HCT116 (cell line): ENCODE data around the gene TEPSIN. TPM values are rescaled to one million over a fixed set of nuclear protein-coding genes. Genes with fewer than 3 reads are reported as not detected.

Experiments used
- ATAC-seq: fragments of 200-7000 bp; cut with Tn5 transposase; 2 replicates; pipeline ENCODE4 v1.9.1; 2020; ENCODE audit warnings: mild to moderate bottlenecking, moderate library complexity
- BruUV-seq: library from RNA; stranded (reverse); fragments of 400-500 nt; replicated peaks from 2 replicates; lab custom pipeline; 2021; lab: Mats Ljungman, UMichigan
- CTCF ChIA-PET: fragments of 300-600 bp; sonication (Branson Sonifier 250); formaldehyde crosslinking; loops from one replicate; lab custom pipeline; 2021; ENCODE audit warnings: antibody characterized with exemption; lab: Charles Lee
- POLR2A ChIA-PET: fragments of 300-600, 350-600 bp; sonication (Branson Sonifier 250); formaldehyde crosslinking; loops from one replicate; lab custom pipeline; 2021; ENCODE audit warnings: antibody characterized with exemption; lab: Charles Lee
- RAD21 ChIA-PET, 2 experiments: fragments of 300-600 bp; sonication (Branson Sonifier 250); formaldehyde crosslinking; loops; one replicate each; lab custom pipeline; 2023; ENCODE audit warnings: low total read pairs in 2 of 2; ENCODE audit not compliant: uncharacterized antibody in 2 of 2, unreplicated experiment in 2 of 2, low non-redundant PET in 1 of 2; lab: Charles Lee
- DNase-seq: peaks from one replicate; pipeline ENCODE4 v3.0.0-alpha.2; 2010; ENCODE audit warnings: low read depth, low spot score
- H2AFZ ChIP-seq: fragments of 200-600 bp; shearing (Covaris generic), sonication (generic); 2 replicates; pipeline ENCODE4 v1.6.1; 2017; ENCODE audit warnings: low read depth, mixed run types, mixed read lengths, antibody characterized with exemption, low read length; ENCODE audit not compliant: poor library complexity, severe bottlenecking
- H3K27ac ChIP-seq: 2 replicates; pipeline ENCODE4 v1.5.1; 2012; ENCODE audit warnings: low read depth, low read length
- H3K27me3 ChIP-seq: fragments of 200-600 bp; sonication (generic); 2 replicates; pipeline ENCODE4 v1.6.1; 2016; ENCODE audit warnings: mixed run types, low read length, mixed read lengths; ENCODE audit not compliant: insufficient read depth
- H3K36me3 ChIP-seq, 2 experiments: fragments of 200-500 bp in 1 of 2; fragments of 200-600 bp in 1 of 2; sonication (Bioruptor generic) in 1 of 2; sonication (generic) in 1 of 2; 2 replicates each; pipeline versions ENCODE4 v1.5.1 to v1.6.1; 2014 to 2016; ENCODE audit warnings: low read length in 2 of 2, inconsistent platforms in 1 of 2, mixed read lengths in 1 of 2, mixed run types in 1 of 2; ENCODE audit not compliant: insufficient read depth in 2 of 2, control insufficient read depth in 1 of 2
- H3K4me1 ChIP-seq, 2 experiments: fragments of 200-600 bp in 1 of 2; sonication (generic) in 1 of 2; 2 replicates each; pipeline versions ENCODE4 v1.5.1 to v1.6.1; 2012 to 2017; ENCODE audit warnings: low read length in 2 of 2, inconsistent platforms in 1 of 2, mild to moderate bottlenecking in 1 of 2, mixed read lengths in 1 of 2, mixed run types in 1 of 2, moderate library complexity in 1 of 2; ENCODE audit not compliant: insufficient read depth in 2 of 2, control insufficient read depth in 1 of 2
- H3K4me2 ChIP-seq: fragments of 200-600 bp; sonication (generic); 2 replicates; pipeline ENCODE4 v1.6.1; 2017; ENCODE audit warnings: mixed run types, low read length, mixed read lengths
- H3K4me3 ChIP-seq, 2 experiments: fragments of 200-600 bp in 1 of 2; sonication (generic) in 1 of 2; replicated peaks in 1 of 2; 2 replicates each; pipeline ENCODE4 v1.5.1; 2011 to 2016; ENCODE audit warnings: low read length in 2 of 2, control low read depth in 1 of 2, low read depth in 1 of 2, mild to moderate bottlenecking in 1 of 2, mixed read lengths in 1 of 2, mixed run types in 1 of 2
- H3K79me2 ChIP-seq: fragments of 200-600 bp; sonication (generic); 2 replicates; pipeline ENCODE4 v1.6.1; 2017; ENCODE audit warnings: mild to moderate bottlenecking, mixed run types, low read length, moderate library complexity, mixed read lengths; ENCODE audit not compliant: insufficient read depth
- H3K9ac ChIP-seq: fragments of 200-600 bp; sonication (generic); 2 replicates; pipeline ENCODE4 v1.6.1; 2016; ENCODE audit warnings: low read length, mixed read lengths
- H3K9me2 ChIP-seq: fragments of 200-600 bp; sonication (generic), shearing (Covaris generic); 2 replicates; pipeline ENCODE4 v1.6.1; 2017; ENCODE audit warnings: mixed run types, mild to moderate bottlenecking, moderate library complexity; ENCODE audit not compliant: insufficient read depth
- H3K9me3 ChIP-seq, 2 experiments: fragments of 200-500 bp in 1 of 2; fragments of 200-600 bp in 1 of 2; sonication (Bioruptor generic) in 1 of 2; sonication (generic) in 1 of 2; 2 replicates each; pipeline ENCODE4 v1.6.1; 2014 to 2017; ENCODE audit warnings: low read length in 2 of 2, mixed read lengths in 2 of 2, inconsistent platforms in 1 of 2, low read depth in 1 of 2, mild to moderate bottlenecking in 1 of 2, mixed run types in 1 of 2, moderate library complexity in 1 of 2; ENCODE audit not compliant: control insufficient read depth in 1 of 2, insufficient read depth in 1 of 2
- H4K20me1 ChIP-seq: fragments of 200-600 bp; sonication (generic), shearing (Covaris generic); 2 replicates; pipeline ENCODE4 v1.6.1; 2017; ENCODE audit warnings: mixed run types, mild to moderate bottlenecking, moderate library complexity; ENCODE audit not compliant: insufficient read depth
- CEBPB ChIP-seq: IDR thresholded peaks from 2 replicates; pipeline ENCODE4 v1.6.1; 2012; ENCODE audit warnings: low read depth
- EGR1 ChIP-seq: IDR thresholded peaks from 2 replicates; pipeline ENCODE4 v1.6.1; 2012; ENCODE audit warnings: low read depth
- ELF1 ChIP-seq: IDR thresholded peaks from 2 replicates; pipeline ENCODE4 v1.6.1; 2012; ENCODE audit warnings: low read depth, borderline replicate concordance
- EZH2 ChIP-seq: fragments of 200-600 bp; sonication (generic); IDR thresholded peaks from 2 replicates; pipeline ENCODE4 v1.6.1; 2017; ENCODE audit warnings: antibody characterized with exemption, mixed run types
- EZH2phosphoT487 ChIP-seq: fragments of 200-600 bp; IDR thresholded peaks from 2 replicates; pipeline ENCODE4 v1.6.1; 2018; ENCODE audit warnings: antibody characterized with exemption, borderline replicate concordance
- JUND ChIP-seq: IDR thresholded peaks from 2 replicates; pipeline ENCODE4 v1.6.1; 2012
- POLR2A ChIP-seq: IDR thresholded peaks from 2 replicates; pipeline ENCODE4 v1.7.0; 2011; ENCODE audit warnings: borderline replicate concordance; ENCODE audit not compliant: insufficient read depth, insufficient read length; ENCODE audit errors: extremely low read depth
- POLR2AphosphoS5 ChIP-seq: IDR thresholded peaks from 2 replicates; pipeline ENCODE4 v1.6.1; 2011; ENCODE audit warnings: mild to moderate bottlenecking, low read depth, low read length, moderate library complexity
- SRF ChIP-seq: IDR thresholded peaks from 2 replicates; pipeline ENCODE4 v1.6.1; 2012; ENCODE audit warnings: low read depth
- YY1 ChIP-seq: IDR thresholded peaks from 2 replicates; pipeline ENCODE4 v1.6.1; 2011; ENCODE audit warnings: low read length, low read depth, moderate library complexity, mild to moderate bottlenecking; ENCODE audit not compliant: insufficient replicate concordance; ENCODE audit errors: extremely low read depth
- ZNF274 ChIP-seq: fragments of 200-500 bp; sonication (Bioruptor generic); IDR thresholded peaks from 2 replicates; pipeline ENCODE4 v1.6.1; 2014; ENCODE audit warnings: mild to moderate bottlenecking, low read depth, low read length, inconsistent platforms
- intact Hi-C: fragments of 100-400 bp; cut with micrococcal nuclease; formaldehyde crosslinking; loops from 2 replicates; pipeline ENCODE4 v1.10.0; 2022
- total RNA-seq: library from RNA; stranded (reverse); gene quantifications from one replicate; pipeline ENCODE4 v1.2.1, GENCODE V29; 2021; ENCODE audit not compliant: unreplicated experiment
- TF ChIP-seq, protein P1 (sequence below): IDR thresholded peaks from 2 replicates; pipeline ENCODE4 v1.6.1; 2011; ENCODE audit warnings: mild to moderate bottlenecking, low read length, moderate library complexity; ENCODE audit not compliant: insufficient replicate concordance; ENCODE audit errors: extremely low read depth
- TF ChIP-seq, protein P2 (sequence below): IDR thresholded peaks from 2 replicates; pipeline ENCODE4 v1.6.1; 2012

TEPSIN gene
- total RNA-seq, 1 experiment from 2014 or later, result 50.6 TPM

DNA sequence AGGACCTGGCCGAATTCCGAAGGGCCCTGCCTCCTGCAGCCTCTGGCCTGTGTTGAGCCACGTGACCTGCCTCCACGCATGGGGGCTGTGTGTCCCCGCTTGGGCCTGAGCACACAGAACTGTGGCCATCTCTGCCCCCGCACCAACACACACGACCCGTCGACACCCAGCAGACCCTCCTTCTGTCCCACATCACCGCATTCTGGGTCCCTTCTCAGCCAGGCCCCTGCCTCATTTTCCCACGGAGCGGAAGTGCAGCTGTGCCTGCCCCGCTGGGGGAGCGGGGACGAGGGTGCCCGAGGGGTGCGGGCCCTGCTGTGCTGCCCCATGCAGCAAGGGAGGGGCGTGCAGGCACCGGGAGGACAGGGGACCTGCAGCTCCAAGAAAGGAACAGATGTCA lies 18.7 kb upstream of the TEPSIN start (continued):
- TF ChIP-seq, protein P1, sequence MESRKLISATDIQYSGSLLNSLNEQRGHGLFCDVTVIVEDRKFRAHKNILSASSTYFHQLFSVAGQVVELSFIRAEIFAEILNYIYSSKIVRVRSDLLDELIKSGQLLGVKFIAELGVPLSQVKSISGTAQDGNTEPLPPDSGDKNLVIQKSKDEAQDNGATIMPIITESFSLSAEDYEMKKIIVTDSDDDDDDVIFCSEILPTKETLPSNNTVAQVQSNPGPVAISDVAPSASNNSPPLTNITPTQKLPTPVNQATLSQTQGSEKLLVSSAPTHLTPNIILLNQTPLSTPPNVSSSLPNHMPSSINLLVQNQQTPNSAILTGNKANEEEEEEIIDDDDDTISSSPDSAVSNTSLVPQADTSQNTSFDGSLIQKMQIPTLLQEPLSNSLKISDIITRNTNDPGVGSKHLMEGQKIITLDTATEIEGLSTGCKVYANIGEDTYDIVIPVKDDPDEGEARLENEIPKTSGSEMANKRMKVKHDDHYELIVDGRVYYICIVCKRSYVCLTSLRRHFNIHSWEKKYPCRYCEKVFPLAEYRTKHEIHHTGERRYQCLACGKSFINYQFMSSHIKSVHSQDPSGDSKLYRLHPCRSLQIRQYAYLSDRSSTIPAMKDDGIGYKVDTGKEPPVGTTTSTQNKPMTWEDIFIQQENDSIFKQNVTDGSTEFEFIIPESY, result no peak
- TF ChIP-seq, protein P2, sequence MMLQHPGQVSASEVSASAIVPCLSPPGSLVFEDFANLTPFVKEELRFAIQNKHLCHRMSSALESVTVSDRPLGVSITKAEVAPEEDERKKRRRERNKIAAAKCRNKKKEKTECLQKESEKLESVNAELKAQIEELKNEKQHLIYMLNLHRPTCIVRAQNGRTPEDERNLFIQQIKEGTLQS, result no peak
- TF ChIP-seq ELF1 (no peak), POLR2A (no peak), CEBPB (no peak), ZNF274 (no peak)

DNA sequence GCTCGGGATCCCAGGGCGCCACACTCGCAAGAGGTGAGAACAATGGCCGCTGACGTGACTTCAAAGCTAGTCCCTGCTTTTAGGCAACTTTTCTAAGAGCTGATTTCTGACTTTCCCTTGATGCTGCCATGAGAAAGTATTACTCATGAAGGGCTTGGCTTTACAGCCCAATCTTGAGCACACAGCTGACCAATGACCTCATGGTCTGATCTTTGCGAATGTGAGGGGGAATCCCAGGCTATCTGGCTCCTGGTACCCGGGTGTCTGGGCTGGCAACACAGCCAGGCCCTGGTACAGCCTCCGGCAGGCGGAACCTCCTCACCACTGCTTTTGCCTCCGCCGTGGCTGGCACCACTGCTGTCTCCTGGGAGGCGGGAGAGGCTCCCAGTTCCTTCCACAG lies 17.8 kb upstream of the TEPSIN start:
- POLR2A ChIA-PET, result no interaction called here
- no peak for DNase-seq

More for the DNA sequence above, 17.8 kb upstream of the TEPSIN start:
- Histone ChIP-seq H3K4me3 (no peak overlapping the region), H3K4me1 (no peaks in the 10 kb centered on the region), H2AFZ (no peak overlapping the region), H3K4me2 (no peak overlapping the region), H3K9me2 (no peaks in the 10 kb centered on the region), H3K9ac (no peak overlapping the region), H3K9me3 (no peaks in the 10 kb centered on the region), H3K79me2 (peaks cover 9% of the 10 kb centered on the region; the same call in 1 of the 2 replicates), H3K27ac (no peak overlapping the region), H3K27me3 (no peaks in the 10 kb centered on the region), H4K20me1 (no peaks in the 10 kb centered on the region), H3K36me3 (peaks cover 28 to 31% of the 10 kb centered on the region in 2 experiments; a peak in 3 of 4 replicates)
- RAD21 ChIA-PET, result no interaction called here
- CTCF ChIA-PET, result no interaction called here
- intact Hi-C loops, result no loop called here
- TF ChIP-seq EZH2phosphoT487 (no peak), POLR2AphosphoS5 (no peak), SRF (no peak), POLR2A (no peak), JUND (no peak), CEBPB (no peak), YY1 (no peak), EZH2 (no peak), EGR1 (no peak)
- TF ChIP-seq, protein P1, result no peak
- TF ChIP-seq, protein P2, result no peak
- BruUV-seq, result no TSS peak
- no peak for ATAC-seq
